ENCODE data around the gene SLC13A4. TPM values are rescaled to one million over a fixed set of nuclear protein-coding genes. Genes with fewer than 3 reads are reported as not detected.

The SLC13A4 gene
- total and polyA plus RNA-seq, 2 of the 4 experiments (the other 2 are of a cell fraction), result 0.10 TPM; not detected in 1

DNA sequence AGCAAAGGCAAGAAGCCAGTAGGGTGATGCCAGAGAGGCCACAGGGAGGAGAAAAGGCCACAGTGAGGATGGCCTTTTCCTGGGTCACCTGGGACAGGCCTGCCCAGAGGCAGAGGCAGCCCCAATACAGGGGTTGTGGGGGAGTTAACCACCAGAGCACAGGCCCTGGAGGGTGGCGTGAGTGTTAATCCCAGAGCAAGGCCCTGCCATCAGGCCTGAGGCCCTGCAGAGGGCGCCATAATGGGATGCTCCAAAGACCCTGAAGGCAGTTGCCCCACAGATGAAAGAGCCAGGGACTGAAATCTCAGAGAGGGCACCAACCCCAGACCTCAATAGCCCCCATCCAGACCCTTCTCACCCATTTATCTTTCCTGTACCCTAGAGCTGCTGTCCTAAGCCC is 23.9 kb downstream of the SLC13A4 start:
- Histone ChIP-seq H3K9me1 (ENCODE audit: insufficient read depth, low read length) (peaks cover 25% of the 10 kb centered on the region), H2AFZ (replicated peaks; ENCODE audit: low read length, poor library complexity) (no peak overlapping the region), H3K27me3 (ENCODE audit: control insufficient read depth, insufficient read depth, low read length) (no peaks in the 10 kb centered on the region), H3K79me1 (ENCODE audit: low read depth in 1 of 2, low read length in 2 of 2) (no peaks in the 10 kb centered on the region; a peak in 1 of 4 replicates), H2BK20ac (ENCODE audit: low read depth, low read length) (no peak overlapping the region), H3K4me3 (ENCODE audit: insufficient read depth, low read depth, low read length) (no peak overlapping the region), H4K5ac (ENCODE audit: low read depth, low read length) (no peak overlapping the region), H3K9me3 (ENCODE audit: control insufficient read depth, insufficient read depth, low read length) (no peaks in the 10 kb centered on the region), H4K91ac (ENCODE audit: insufficient read depth, low read depth, low read length) (no peak overlapping the region), H3K18ac (ENCODE audit: low read depth, low read length) (no peak overlapping the region), H2BK5ac (ENCODE audit: low read depth, low read length, poor library complexity, severe bottlenecking) (no peak overlapping the region), H3K14ac (replicated peaks; ENCODE audit: low read depth, low read length) (no peak overlapping the region), H4K20me1 (ENCODE audit: insufficient read depth, low read length) (no peaks in the 10 kb centered on the region), H2BK15ac (ENCODE audit: low read depth, low read length) (no peak overlapping the region), H2AK9ac (replicated peaks; ENCODE audit: low read depth, low read length, poor library complexity) (no peak overlapping the region), H2BK120ac (ENCODE audit: low read depth, low read length) (no peak overlapping the region), H4K8ac (ENCODE audit: low read depth in 2 of 2, low read length in 2 of 2) (no peak overlapping the region), H3K4me1 (ENCODE audit: control insufficient read depth, insufficient read depth, low read length) (peaks cover 9% of the 10 kb centered on the region), H3K56ac (ENCODE audit: extremely low read depth, insufficient read depth, low read length) (no peak overlapping the region), H3K27ac (ENCODE audit: insufficient read depth, low read length) (no peak overlapping the region), H3K4me2 (ENCODE audit: low read depth, low read length) (no peak overlapping the region), H2AK5ac (ENCODE audit: low read depth, low read length) (no peak overlapping the region), H3K36me3 (ENCODE audit: control insufficient read depth, insufficient read depth, low read length) (no peaks in the 10 kb centered on the region), H3K4ac (ENCODE audit: low read depth, low read length) (no peak overlapping the region), H3K9ac (ENCODE audit: low read depth, low read length) (no peak overlapping the region), H3K23ac (ENCODE audit: low read depth, low read length) (no peak overlapping the region)
- POLR2A ChIA-PET (ENCODE audit: unreplicated experiment), result no interaction called here
- dilution Hi-C loops (cut with HindIII; ENCODE audit: low sequenced_read_pairs, unreplicated experiment) (no loop called here), intact Hi-C loops (cut with micrococcal nuclease) (no loop called here), in situ Hi-C loops (cut with MboI; ENCODE audit: low sequenced_read_pairs) (no loop called here)
- WGBS, 2 experiments (ENCODE audit: extremely low coverage in 2 of 2, insufficient read length in 1 of 2), result no CpG with 5 or more reads among the region's 2 CpGs
- TF ChIP-seq, protein P1, sequence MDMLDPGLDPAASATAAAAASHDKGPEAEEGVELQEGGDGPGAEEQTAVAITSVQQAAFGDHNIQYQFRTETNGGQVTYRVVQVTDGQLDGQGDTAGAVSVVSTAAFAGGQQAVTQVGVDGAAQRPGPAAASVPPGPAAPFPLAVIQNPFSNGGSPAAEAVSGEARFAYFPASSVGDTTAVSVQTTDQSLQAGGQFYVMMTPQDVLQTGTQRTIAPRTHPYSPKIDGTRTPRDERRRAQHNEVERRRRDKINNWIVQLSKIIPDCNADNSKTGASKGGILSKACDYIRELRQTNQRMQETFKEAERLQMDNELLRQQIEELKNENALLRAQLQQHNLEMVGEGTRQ (IDR thresholded peaks at IDR 0.05; ENCODE audit: low read depth, low read length), result no peak
- TF ChIP-seq SMC3 (IDR thresholded peaks at IDR 0.05; ENCODE audit: low read depth, low read length) (no peak), FOS (IDR thresholded peaks at IDR 0.05; ENCODE audit: low read depth, low read length) (no peak), RCOR1 (IDR thresholded peaks at IDR 0.05; ENCODE audit: insufficient replicate concordance, low read length) (no peak), MAFK (IDR thresholded peaks at IDR 0.05; ENCODE audit: low read depth, low read length) (no peak), MXI1 (IDR thresholded peaks at IDR 0.05; ENCODE audit: borderline replicate concordance, low read depth, low read length) (no peak), CHD1 (IDR thresholded peaks at IDR 0.05; ENCODE audit: low read depth, low read length) (no peak), BHLHE40 (IDR thresholded peaks at IDR 0.05; ENCODE audit: low read depth, low read length) (no peak), MAZ (IDR thresholded peaks at IDR 0.05; ENCODE audit: borderline replicate concordance, low read depth, low read length) (no peak), NFE2L2 (IDR thresholded peaks at IDR 0.05; ENCODE audit: low read depth, low read length) (no peak)
- ATAC-seq (ENCODE audit: low read depth) (no peak), DNase-seq (no peak)
- BruUV-seq (replicated peaks), result no TSS peak
- CTCF ChIA-PET, result no interaction called here

Measured in IMR-90 (cell line).